Measurements from ENCODE around the gene SLC43A1. TPM values are rescaled to one million over a fixed set of nuclear protein-coding genes. Genes with fewer than 3 reads are reported as not detected.

The SLC43A1 gene

GRCh38 chr11:57434640-57435546 lies 80.6 kb downstream of the SLC43A1 start:
- Histone ChIP-seq H2AFZ (ENCODE audit: low read length) (no peak overlapping the region), H3K9me3 (replicated peaks in 1 of 2; ENCODE audit: control insufficient read depth in 2 of 2, insufficient read depth in 1 of 2, low read depth in 1 of 2, low read length in 2 of 2) (no peaks in the 10 kb centered on the region), H3K36me3 (replicated peaks in 1 of 2; ENCODE audit: control insufficient read depth in 2 of 2, insufficient read depth in 2 of 2, low read length in 2 of 2) (no peaks in the 10 kb centered on the region), H2AK5ac (ENCODE audit: low read depth, low read length) (no peak overlapping the region), H3K27me3 (ENCODE audit: control insufficient read depth in 3 of 3, insufficient read depth in 3 of 3, low read depth in 1 of 3, low read length in 3 of 3) (peaks cover 0 to 9% (median 0%) of the 10 kb centered on the region in 3 experiments), H2BK120ac (ENCODE audit: low read depth, low read length) (no peak overlapping the region), H2BK15ac (ENCODE audit: low read length) (no peak overlapping the region), H3K9ac (ENCODE audit: low read depth, low read length, poor library complexity) (no peak overlapping the region), H3K4ac (ENCODE audit: low read length) (no peak overlapping the region), H2BK12ac (ENCODE audit: low read length) (no peak overlapping the region), H2BK5ac (ENCODE audit: low read length) (no peak overlapping the region), H3K14ac (ENCODE audit: low read length) (no peak overlapping the region), H4K8ac (ENCODE audit: low read depth, low read length) (no peak overlapping the region), H3K4me2 (ENCODE audit: insufficient read depth, low read length, poor library complexity, severe bottlenecking) (no peak overlapping the region), H3K4me1 (ENCODE audit: control insufficient read depth in 2 of 2, insufficient read depth in 1 of 2, low read depth in 1 of 2, low read length in 2 of 2) (peaks cover 0 to 1% of the 10 kb centered on the region in 2 donors), H4K91ac (ENCODE audit: low read depth, low read length, poor library complexity) (no peak overlapping the region), H3K4me3 (ENCODE audit: low read length in 2 of 2) (no peak overlapping the region), H3K27ac (replicated peaks; ENCODE audit: low read length) (no peak overlapping the region), H3K23ac (ENCODE audit: low read depth, low read length, poor library complexity) (no peak overlapping the region), H3K18ac (ENCODE audit: low read length) (no peak overlapping the region), H3K79me1 (ENCODE audit: low read depth, low read length) (no peaks in the 10 kb centered on the region)
- no peak for DNase-seq (ENCODE audit: low spot score)
- WGBS, 2 donors (ENCODE audit: extremely low coverage in 2 of 2, insufficient read length in 2 of 2, insufficient replicate concordance in 1 of 2), result no CpG with 5 or more reads among the region's 15 CpGs

Small RNA genes lying within 50 kb of the gene (small RNA-seq; reads per million reads assigned to genes)
- not detected for gene RN7SL605P (ENCODE audit: insufficient read depth)
- gene RNA5SP341 (ENCODE audit: insufficient read depth), result not detected
